ENCODE measurements around the gene MCM3. TPM values are rescaled to one million over a fixed set of nuclear protein-coding genes. Genes with fewer than 3 reads are reported as not detected.

MCM3 gene
- polyA plus RNA-seq, 1 of the 3 experiments (the other 2 are of a cell fraction): 62.4 TPM

DNA sequence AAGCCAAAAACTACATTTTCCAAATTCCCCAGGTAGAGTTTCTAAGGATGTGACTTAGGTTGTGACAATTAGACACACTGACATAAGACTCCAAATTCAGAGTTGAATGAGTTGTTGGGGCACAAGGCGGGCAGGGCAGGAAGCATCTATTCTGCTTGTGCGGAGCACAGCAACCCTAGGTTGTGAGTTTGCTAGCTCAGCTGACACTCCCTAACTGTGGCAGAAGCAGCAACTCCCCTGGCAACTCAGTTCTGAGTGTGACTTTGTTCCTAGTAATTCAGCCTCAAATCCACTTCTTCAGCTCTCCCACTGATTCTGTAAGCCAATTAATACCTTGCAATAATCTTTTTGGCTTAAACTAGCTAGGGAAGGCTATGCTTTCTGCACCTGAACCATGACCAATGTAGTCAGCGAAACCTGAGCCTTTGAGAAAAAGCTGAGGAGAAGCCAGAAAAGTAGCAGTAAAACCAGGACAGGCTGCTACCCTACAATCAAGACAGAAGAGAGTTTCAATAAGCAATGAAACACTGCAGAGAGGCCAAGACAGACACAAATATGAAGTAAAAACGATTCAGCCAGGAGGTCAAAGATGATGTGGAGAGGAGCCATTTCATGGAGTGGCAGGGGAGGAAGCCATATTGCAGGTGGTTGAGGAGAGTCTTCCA is 47.4 kb upstream of the MCM3 start:
- Histone ChIP-seq H3K4me1 (ENCODE audit: control insufficient read depth in 1 of 2, insufficient read depth in 2 of 2, low read depth in 1 of 2, low read length in 1 of 2) (no peaks in the 10 kb centered on the region; a peak in 1 of 4 replicates), H3K9ac (no peak overlapping the region), H3K79me2 (ENCODE audit: insufficient read depth) (no peaks in the 10 kb centered on the region), H3K36me3 (replicated peaks in 1 of 2; ENCODE audit: control insufficient read depth in 1 of 2, insufficient read depth in 2 of 2, low read length in 1 of 2) (no peaks in the 10 kb centered on the region), H3K27me3 (ENCODE audit: insufficient read depth) (no peaks in the 10 kb centered on the region), H3K4me2 (no peak overlapping the region), H4K20me1 (ENCODE audit: insufficient read depth) (no peaks in the 10 kb centered on the region), H2AFZ (ENCODE audit: low read depth) (no peak overlapping the region), H3K9me3 (no peaks in the 10 kb centered on the region), H3K9me2 (no peaks in the 10 kb centered on the region), H3K27ac (ENCODE audit: low read depth in 2 of 2, low read length in 1 of 2) (no peak overlapping the region), H3F3A (replicated peaks; ENCODE audit: insufficient read depth) (no peaks in the 10 kb centered on the region), H3K4me3 (ENCODE audit: low read depth in 2 of 2, low read length in 1 of 2) (no peak overlapping the region)
- 83% methylated on average over 4 of the region's 4 CpGs for WGBS (ENCODE audit: low lambda C conversion rate)
- ChIA-PET POLR2A (no interaction called here), CTCF (interaction anchor here (1.0 kb wide), 1 partner anchor 30 kb away, joined by 3 read pairs; no protein-coding TSS in a partner anchor)
- DNase-seq: no peak
- TF ChIP-seq FOSL2 (IDR thresholded peaks at IDR 0.05; ENCODE audit: borderline replicate concordance, low read depth): 0 out of 2 replicates have a peak, but pooled peaks have one; percentile 2
- TF ChIP-seq MEF2A (IDR thresholded peaks at IDR 0.05; ENCODE audit: borderline replicate concordance, low read depth): no peak
- no peak for TF ChIP-seq MAX (IDR thresholded peaks at IDR 0.05; ENCODE audit: low read depth)
- TF ChIP-seq NRF1 (IDR thresholded peaks at IDR 0.05; ENCODE audit: low read depth, low read length): no peak

DNA sequence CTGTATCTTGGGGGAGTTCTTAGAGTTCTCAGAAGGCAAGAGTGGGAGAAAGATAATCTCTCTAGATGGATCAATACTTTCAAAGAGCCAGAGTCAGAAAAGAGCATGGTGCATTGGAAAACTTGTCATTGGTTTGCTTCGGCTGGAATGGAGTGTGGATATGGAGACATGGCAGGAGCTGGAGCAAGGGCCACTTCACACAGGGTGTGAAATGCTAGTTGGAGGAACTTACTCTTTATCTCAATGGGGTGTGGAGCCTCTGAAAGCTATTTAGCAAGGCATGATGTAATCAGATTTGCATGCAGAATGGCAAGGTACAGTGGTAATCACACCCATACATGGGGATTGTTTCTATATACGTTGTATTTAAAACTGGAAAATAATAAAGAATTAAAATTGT is 45.9 kb upstream of the MCM3 start:
- no peaks in the 10 kb centered on the region for H3K79me2 ChIP-seq (ENCODE audit: insufficient read depth)
- H3K27ac ChIP-seq (ENCODE audit: low read depth in 2 of 2, low read length in 1 of 2): no peak overlapping the region
- H3K4me1 ChIP-seq (ENCODE audit: control insufficient read depth in 1 of 2, insufficient read depth in 2 of 2, low read depth in 1 of 2, low read length in 1 of 2): no peaks in the 10 kb centered on the region; a peak in 1 of 4 replicates
- no peak overlapping the region for H3K9ac ChIP-seq
- no peaks in the 10 kb centered on the region for H3F3A ChIP-seq (replicated peaks; ENCODE audit: insufficient read depth)
- ChIA-PET POLR2A (no interaction called here), CTCF (interaction anchor here (1.3 kb wide), 1 partner anchor 14 kb away, joined by 3 read pairs; no protein-coding TSS in a partner anchor)
- H3K27me3 ChIP-seq (ENCODE audit: insufficient read depth): no peaks in the 10 kb centered on the region
- H3K9me3 ChIP-seq: no peaks in the 10 kb centered on the region
- H3K4me3 ChIP-seq (ENCODE audit: low read depth in 2 of 2, low read length in 1 of 2): no peak overlapping the region
- DNase-seq: no peak
- 93% methylated on average over 2 of the region's 2 CpGs for WGBS (ENCODE audit: low lambda C conversion rate)
- TF ChIP-seq RCOR1 (IDR thresholded peaks at IDR 0.05; ENCODE audit: low read length) (no peak), GATA2 (CRISPR knock-in tag; IDR thresholded peaks at IDR 0.05) (no peak), MXI1 (IDR thresholded peaks at IDR 0.05; ENCODE audit: low read depth, low read length) (no peak), REST (IDR thresholded peaks at IDR 0.05; ENCODE audit: low read depth, low read length) (no peak), FOXM1 (IDR thresholded peaks at IDR 0.05; ENCODE audit: low read depth) (no peak), FOSL2 (IDR thresholded peaks at IDR 0.05; ENCODE audit: borderline replicate concordance, low read depth) (no peak), SMC3 (IDR thresholded peaks at IDR 0.05; ENCODE audit: low read depth, low read length) (no peak), TAF1 (IDR thresholded peaks at IDR 0.05; ENCODE audit: borderline replicate concordance, low read depth, low read length) (no peak), TEAD4 (IDR thresholded peaks at IDR 0.05; ENCODE audit: borderline replicate concordance, insufficient read depth) (no peak), MEF2A (IDR thresholded peaks at IDR 0.05; ENCODE audit: borderline replicate concordance, low read depth) (no peak), NRF1 (IDR thresholded peaks at IDR 0.05; ENCODE audit: low read depth, low read length) (no peak), YY1 (IDR thresholded peaks at IDR 0.05; ENCODE audit: low read depth) (no peak), RFX5 (IDR thresholded peaks at IDR 0.05; ENCODE audit: low read length) (no peak), FOXJ3 (CRISPR knock-in tag; IDR thresholded peaks at IDR 0.05) (no peak), JUND (IDR thresholded peaks at IDR 0.05) (no peak), RXRA (IDR thresholded peaks at IDR 0.05; ENCODE audit: borderline replicate concordance, low read depth) (no peak)
- TF ChIP-seq, protein P1, sequence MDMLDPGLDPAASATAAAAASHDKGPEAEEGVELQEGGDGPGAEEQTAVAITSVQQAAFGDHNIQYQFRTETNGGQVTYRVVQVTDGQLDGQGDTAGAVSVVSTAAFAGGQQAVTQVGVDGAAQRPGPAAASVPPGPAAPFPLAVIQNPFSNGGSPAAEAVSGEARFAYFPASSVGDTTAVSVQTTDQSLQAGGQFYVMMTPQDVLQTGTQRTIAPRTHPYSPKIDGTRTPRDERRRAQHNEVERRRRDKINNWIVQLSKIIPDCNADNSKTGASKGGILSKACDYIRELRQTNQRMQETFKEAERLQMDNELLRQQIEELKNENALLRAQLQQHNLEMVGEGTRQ (IDR thresholded peaks at IDR 0.05; ENCODE audit: borderline replicate concordance, low read depth, low read length): no peak
- TF ChIP-seq, protein P2, sequence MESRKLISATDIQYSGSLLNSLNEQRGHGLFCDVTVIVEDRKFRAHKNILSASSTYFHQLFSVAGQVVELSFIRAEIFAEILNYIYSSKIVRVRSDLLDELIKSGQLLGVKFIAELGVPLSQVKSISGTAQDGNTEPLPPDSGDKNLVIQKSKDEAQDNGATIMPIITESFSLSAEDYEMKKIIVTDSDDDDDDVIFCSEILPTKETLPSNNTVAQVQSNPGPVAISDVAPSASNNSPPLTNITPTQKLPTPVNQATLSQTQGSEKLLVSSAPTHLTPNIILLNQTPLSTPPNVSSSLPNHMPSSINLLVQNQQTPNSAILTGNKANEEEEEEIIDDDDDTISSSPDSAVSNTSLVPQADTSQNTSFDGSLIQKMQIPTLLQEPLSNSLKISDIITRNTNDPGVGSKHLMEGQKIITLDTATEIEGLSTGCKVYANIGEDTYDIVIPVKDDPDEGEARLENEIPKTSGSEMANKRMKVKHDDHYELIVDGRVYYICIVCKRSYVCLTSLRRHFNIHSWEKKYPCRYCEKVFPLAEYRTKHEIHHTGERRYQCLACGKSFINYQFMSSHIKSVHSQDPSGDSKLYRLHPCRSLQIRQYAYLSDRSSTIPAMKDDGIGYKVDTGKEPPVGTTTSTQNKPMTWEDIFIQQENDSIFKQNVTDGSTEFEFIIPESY (IDR thresholded peaks at IDR 0.05; ENCODE audit: borderline replicate concordance, low read depth): no peak
- no peak overlapping the region for H2AFZ ChIP-seq (ENCODE audit: low read depth)
- H4K20me1 ChIP-seq (ENCODE audit: insufficient read depth): no peaks in the 10 kb centered on the region
- H3K9me2 ChIP-seq: no peaks in the 10 kb centered on the region
- no peaks in the 10 kb centered on the region for H3K36me3 ChIP-seq (replicated peaks in 1 of 2; ENCODE audit: control insufficient read depth in 1 of 2, insufficient read depth in 2 of 2, low read length in 1 of 2)
- H3K4me2 ChIP-seq: no peak overlapping the region

All from SK-N-SH (cell line).